ENCODE results near the gene POGZ.

- TF ChIP-seq CTCF (conservative IDR thresholded peaks at IDR 0.05 in 1 of 2, IDR thresholded peaks at IDR 0.05 in 1 of 2; ENCODE audit: extremely low read depth in 1 of 2, insufficient read depth in 1 of 2, low read depth in 1 of 2, low read length in 2 of 2) = no peak
- no peak for TF ChIP-seq EZH2 (IDR thresholded peaks at IDR 0.05; ENCODE audit: borderline replicate concordance, low read length)
These were observed 40.6 kb upstream of the POGZ start for GRCh38 chr1:151499930-151500329.
